HTERT RPE-1 (cell line): ENCODE results near the gene ALK.

Experiments
- in situ Hi-C: fragments of 300-500 bp; cut with MboI; formaldehyde crosslinking; loops from 4 replicates; pipeline ENCODE4 v1.14.3; 2020; ENCODE audit warnings: low sequenced_read_pairs

ALK gene

DNA sequence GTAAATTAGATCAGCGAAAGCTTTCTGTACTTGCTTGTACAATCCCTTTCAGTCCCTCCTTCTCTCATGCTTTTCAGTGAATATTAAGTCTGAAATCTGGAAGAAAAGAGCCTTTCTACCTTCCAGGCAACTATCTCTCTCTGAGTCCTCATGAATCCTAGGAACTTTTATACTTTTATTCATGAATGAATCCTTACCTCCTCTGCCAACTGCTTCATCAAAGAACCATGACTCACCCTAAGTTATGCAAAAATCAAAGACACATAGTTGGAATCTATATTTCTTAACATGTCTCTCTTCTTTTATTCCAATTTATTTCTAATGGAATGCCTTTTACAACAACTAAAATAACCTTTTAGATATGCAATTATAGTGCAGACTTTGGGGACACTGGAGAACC is 412.0 kb downstream of the ALK start:
- in situ Hi-C loops = no loop called here

GRCh38 chr2:29504746-29505145 is 416.6 kb downstream of the ALK start:
- in situ Hi-C loops = no loop called here

GRCh38 chr2:29502460-29502911 is 418.9 kb downstream of the ALK start:
- in situ Hi-C loops = no loop called here

DNA sequence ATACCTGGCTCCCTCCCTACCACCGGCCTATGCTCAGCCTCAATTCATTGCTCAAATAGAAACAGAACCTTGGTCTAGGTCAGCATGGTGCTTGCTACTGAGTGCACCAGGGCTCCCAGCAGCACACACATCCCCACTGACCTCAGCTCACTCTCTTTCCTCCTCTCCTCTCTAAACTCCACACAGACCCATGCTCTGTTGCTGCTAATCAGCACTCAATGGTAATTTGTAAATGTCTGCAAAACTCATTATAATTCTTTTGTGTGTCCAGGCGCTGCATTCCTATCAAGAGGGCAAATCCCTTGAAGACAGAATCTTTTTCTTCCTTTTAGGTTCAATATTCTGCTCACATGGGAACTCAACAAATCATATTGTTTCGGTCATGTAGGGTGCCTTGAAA is 424.0 kb downstream of the ALK start:
- in situ Hi-C loops = no loop called here

GRCh38 chr2:29496198-29496597 is 425.2 kb downstream of the ALK start:
- in situ Hi-C loops = no loop called here

DNA sequence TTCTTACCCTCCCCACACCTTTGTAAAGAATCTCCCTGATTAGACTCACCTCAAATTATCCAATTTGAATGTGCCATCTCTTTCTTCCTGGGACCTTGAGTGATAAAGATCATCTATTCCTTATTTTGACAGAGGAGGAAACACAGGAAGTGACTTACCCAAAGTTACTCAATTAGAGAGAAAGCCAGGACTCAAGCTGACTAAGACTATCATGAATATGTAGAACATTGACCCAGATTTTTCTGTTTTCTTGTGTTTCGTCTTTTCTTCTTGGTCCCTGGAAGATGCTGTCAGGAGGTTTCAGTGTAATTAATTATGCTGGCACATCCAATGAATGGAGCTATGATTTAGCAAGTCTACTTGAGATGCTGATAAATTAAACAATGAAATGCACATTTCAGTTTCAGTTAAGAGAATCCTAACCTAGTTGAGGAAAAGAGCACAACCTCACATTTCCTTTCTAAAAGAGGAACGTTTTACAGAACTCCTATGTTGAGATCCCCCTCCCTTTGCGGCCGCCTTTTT is 425.8 kb downstream of the ALK start:
- in situ Hi-C loops = no loop called here

DNA sequence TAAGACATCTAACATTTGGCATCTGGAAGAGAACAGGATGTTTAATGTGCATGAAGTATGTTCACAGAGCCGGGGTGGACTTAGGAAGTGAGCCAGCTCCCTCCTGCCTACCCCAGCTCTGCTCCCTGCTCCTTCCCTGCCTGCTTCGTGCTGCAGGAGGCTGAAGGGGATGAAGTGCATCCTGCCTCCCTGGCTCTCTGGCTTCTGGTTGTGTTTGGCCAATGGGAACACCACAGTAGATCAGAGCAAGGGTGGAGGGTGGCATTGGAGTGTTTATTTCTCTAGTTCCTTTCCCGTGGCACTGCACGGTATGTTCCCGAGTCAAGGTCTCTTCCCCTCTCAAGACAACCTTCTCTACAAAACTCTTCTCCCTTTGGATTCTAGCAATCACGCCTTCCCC is 426.3 kb downstream of the ALK start:
- in situ Hi-C loops = no loop called here

DNA sequence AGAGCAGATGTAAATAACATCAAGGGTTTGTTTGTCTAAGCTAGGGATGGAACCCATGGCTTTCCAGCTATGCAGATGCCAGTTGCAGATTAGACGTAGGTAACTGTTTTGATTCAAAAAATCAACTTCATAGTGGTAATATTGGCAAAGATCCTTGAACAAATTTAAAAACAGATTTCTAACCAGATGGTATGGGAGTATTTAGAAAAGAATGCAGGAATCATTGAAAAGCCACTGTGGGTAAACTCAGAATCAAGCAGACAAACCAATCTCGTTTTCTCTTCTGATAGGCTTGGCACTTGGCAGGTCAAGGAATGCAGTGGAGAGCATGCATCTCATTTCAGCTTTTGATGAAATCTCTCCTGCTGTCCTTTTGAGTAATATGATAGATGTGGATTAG is 428.7 kb downstream of the ALK start:
- in situ Hi-C loops = no loop called here

GRCh38 chr2:29490045-29490444 is 431.3 kb downstream of the ALK start:
- in situ Hi-C loops = no loop called here

GRCh38 chr2:29489568-29489967 is 431.8 kb downstream of the ALK start:
- in situ Hi-C loops = no loop called here

DNA sequence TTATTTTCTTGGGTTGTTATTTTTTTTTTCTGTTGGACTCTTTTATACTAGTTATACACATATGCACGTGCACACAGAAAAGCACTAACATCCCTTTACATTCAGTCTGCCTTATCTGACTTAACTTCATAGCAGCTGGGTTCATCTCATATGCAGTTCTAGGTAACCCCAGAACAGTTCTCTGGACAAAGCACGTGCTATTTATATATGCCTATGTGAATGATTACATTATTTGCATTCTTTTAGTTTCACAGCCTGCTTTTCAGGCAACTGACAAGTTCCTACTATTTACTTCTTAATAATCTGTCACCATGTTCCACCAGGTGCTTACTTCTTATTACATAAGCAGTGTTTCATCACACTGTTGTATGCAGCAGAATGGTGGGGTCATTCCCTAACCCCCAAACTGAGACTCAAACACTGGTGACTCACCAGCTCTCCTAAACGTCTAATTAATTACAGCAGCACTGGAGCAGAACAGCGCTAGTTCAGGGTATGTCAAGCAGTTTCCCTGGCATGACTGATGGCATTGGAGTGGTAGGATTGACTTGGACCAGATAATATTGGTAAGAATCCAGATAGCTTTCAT is 433.3 kb downstream of the ALK start:
- in situ Hi-C loops = no loop called here

- in situ Hi-C loops = no loop called here
Measured at GRCh38 chr2:29485631-29486030, 435.8 kb downstream of the ALK start.

- in situ Hi-C loops = no loop called here
Measured at GRCh38 chr2:29485117-29485516, 436.3 kb downstream of the ALK start.

- in situ Hi-C loops = no loop called here
Measured at GRCh38 chr2:29482867-29483266, 438.5 kb downstream of the ALK start.

GRCh38 chr2:29482348-29482747 is 439.0 kb downstream of the ALK start:
- in situ Hi-C loops = no loop called here

GRCh38 chr2:29481313-29481712 is 440.1 kb downstream of the ALK start:
- in situ Hi-C loops = no loop called here

DNA sequence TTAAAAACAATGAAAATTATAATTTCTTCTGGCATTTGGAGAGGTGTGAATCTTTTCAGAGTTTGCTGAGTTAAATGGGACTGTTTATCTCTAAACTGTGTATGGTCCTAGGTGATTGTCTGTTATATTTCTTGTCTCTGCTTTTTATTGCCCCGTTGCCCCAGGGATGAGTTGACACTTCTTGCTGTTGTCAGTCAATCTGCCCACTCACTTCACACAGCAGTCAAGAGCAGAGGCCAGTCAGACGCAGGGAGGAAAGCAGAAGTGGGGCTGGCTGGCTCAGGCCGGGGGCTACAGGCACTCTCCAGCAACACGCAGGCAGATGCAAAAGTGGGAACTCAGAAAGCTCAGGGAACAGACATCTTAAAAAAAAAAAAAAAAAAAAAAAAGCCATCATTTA is 441.0 kb downstream of the ALK start:
- in situ Hi-C loops = no loop called here

DNA sequence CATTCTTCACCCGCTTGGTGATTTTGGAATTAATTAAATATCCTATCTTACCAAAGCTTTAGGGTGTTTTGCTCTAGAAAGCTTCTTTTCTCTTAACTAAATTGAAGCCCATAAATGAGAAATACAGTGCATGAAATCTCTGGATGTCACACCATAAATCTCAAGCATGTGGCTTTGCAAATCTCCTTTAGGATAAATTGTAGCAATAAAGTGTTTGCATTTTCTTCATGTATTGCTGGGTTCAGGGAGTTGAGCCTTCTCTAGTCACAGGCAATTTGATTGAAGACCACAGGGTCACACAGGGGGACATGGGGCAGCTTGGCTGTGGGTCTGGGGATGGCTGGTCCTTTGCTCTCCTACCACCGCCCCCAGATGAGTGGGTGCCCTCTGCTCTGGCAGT is 442.0 kb downstream of the ALK start:
- in situ Hi-C loops = no loop called here

GRCh38 chr2:29478641-29479040 is 442.7 kb downstream of the ALK start:
- in situ Hi-C loops = no loop called here

- in situ Hi-C loops = no loop called here
Measured at GRCh38 chr2:29477186-29477585, 444.2 kb downstream of the ALK start.

DNA sequence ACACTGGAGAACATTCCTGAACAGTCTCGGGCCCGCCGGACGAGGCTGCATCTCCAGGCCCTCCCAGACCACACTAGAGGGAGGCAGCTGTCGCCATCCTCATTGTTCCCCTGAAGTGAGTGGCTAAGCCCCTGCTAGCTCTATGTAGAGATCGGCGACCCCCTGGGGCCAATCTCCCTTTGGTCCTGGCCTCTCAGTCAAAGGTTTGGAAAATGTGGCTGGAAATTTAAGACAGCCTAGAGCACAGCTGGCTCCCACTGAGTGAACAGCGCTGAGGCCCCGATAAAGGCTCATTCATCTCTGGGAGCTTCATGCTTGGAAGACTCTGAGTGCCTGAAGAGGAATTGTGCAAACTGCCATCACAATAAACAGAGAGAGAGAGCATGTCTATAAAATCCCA is 445.9 kb downstream of the ALK start:
- in situ Hi-C loops = no loop called here

DNA sequence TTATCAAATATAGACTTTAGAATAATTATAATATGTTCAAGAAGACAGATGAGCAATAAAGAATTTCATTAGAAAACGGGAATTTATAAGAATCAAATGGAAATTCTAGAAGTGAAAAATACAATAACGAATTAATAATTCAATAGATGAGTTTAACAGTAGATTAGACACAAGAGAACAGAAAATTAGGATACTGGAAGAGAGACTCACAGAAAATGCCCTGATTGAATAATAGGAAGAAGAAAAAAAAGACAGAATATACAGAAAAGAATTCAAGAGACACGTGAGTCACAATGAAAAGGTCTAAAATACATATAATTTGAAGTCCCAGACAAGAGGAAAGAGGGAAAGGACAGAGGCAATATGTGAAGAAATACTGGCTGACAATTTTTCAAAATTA is 451.4 kb downstream of the ALK start:
- in situ Hi-C loops = no loop called here

- in situ Hi-C loops = no loop called here
Measured at GRCh38 chr2:29469516-29469915, 451.9 kb downstream of the ALK start.
